ENCODE data around the gene DFFB.

- TF ChIP-seq MAX (IDR thresholded peaks at IDR 0.05; ENCODE audit: insufficient read depth, insufficient read length) (no peak), POLR2A (IDR thresholded peaks at IDR 0.05; ENCODE audit: low read depth, low read length) (no peak), EZH2 (IDR thresholded peaks at IDR 0.05; ENCODE audit: borderline replicate concordance, low read depth, low read length, severe bottlenecking) (no peak), POLR2AphosphoS5 (IDR thresholded peaks at IDR 0.05; ENCODE audit: insufficient read depth, low read depth, low read length) (no peak), MYC (IDR thresholded peaks at IDR 0.05; ENCODE audit: low read depth, low read length) (no peak), JUN (IDR thresholded peaks at IDR 0.05; ENCODE audit: borderline replicate concordance, insufficient read depth, insufficient read length, low read depth) (no peak), FOS (IDR thresholded peaks at IDR 0.05; ENCODE audit: borderline replicate concordance, insufficient read depth, low read length) (no peak)
- TF ChIP-seq, protein P1, sequence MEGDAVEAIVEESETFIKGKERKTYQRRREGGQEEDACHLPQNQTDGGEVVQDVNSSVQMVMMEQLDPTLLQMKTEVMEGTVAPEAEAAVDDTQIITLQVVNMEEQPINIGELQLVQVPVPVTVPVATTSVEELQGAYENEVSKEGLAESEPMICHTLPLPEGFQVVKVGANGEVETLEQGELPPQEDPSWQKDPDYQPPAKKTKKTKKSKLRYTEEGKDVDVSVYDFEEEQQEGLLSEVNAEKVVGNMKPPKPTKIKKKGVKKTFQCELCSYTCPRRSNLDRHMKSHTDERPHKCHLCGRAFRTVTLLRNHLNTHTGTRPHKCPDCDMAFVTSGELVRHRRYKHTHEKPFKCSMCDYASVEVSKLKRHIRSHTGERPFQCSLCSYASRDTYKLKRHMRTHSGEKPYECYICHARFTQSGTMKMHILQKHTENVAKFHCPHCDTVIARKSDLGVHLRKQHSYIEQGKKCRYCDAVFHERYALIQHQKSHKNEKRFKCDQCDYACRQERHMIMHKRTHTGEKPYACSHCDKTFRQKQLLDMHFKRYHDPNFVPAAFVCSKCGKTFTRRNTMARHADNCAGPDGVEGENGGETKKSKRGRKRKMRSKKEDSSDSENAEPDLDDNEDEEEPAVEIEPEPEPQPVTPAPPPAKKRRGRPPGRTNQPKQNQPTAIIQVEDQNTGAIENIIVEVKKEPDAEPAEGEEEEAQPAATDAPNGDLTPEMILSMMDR (IDR thresholded peaks at IDR 0.05; ENCODE audit: extremely low read depth in 1 of 2, insufficient read depth in 1 of 2, low read depth in 1 of 2, low read length in 2 of 2), result no peak
These were observed 39.2 kb downstream of the DFFB start for GRCh38 chr1:3896396-3897000.
